Neural progenitor cell (in vitro differentiated cells): ENCODE measurements around the gene PDHX.

Source experiments
- CTCF ChIP-seq: fragments of 200-600 bp; sonication (generic); IDR thresholded peaks from 2 replicates; pipeline ENCODE4 v1.5.1; 2017; ENCODE audit warnings: antibody characterized with exemption, mild to moderate bottlenecking
- EZH2 ChIP-seq: fragments of 200-600 bp; sonication (generic); IDR thresholded peaks from 2 replicates; pipeline ENCODE4 v1.6.1; 2017; ENCODE audit warnings: antibody characterized with exemption, mild to moderate bottlenecking, moderate library complexity
- EZH2phosphoT487 ChIP-seq: fragments of 200-600 bp; sonication (generic); IDR thresholded peaks from 2 replicates; pipeline ENCODE4 v1.6.1; 2017; ENCODE audit warnings: antibody characterized with exemption

DNA sequence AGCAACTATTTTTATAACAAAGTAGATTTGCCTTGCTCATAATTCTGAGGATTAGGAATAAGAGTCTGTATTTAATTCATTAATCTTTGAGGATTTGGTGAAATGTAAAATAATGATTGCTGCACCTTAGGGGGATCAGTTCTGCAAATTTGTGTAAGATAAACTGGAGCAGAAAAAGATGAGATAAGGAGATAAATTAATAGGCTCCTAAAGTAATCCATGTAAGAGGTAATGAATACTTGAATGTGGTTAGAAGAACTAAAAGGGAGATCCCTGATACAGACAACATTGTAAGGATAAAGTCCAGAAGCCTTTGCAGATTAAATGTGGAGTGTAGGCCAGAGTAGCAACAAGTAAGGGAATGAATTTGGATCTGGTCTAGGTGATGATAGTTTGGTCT is 45.6 kb downstream of the PDHX start:
- TF ChIP-seq CTCF = no peak
- TF ChIP-seq EZH2 = no peak
- no peak for TF ChIP-seq EZH2phosphoT487
